ENCODE measurements around the gene ARHGAP18.

DNA sequence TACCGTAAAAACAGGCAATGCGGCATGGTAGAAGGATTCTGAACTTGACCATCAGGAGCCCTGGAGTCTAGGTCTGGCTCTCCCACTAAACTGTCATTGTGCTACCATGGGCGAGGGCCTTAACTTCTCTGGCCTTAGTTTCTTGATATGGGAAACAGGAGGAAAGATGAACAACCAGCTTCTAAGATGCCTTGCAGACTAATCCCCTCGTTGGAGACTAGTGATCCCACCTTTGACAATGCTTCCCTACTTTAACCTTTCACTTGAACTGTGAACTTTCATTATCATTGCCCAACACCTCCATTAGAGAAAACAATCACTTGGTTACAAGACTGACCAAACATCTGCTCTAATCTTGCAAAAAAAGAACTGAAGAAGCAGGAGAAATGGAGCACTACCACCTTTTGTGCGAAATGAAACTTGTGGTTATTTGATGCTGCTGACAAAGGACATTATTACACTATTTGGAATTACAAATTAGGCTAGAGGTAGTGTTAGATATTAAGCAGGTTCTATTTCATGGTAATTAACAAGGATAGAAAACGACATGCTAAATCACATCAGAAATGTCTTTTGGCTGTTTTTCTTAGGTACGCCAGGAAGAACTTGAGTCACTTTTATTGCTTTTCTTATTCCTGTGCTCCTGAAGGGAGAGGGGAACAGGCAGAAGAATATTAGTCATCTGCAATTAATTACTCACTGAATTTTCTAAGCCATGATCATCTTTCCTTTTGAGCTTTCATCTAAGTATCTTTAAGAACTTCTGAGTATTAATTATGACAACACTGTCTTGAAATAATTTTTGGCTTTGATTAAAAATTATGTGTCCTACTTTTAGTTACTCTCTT, 39.1 kb upstream of the ARHGAP18 start:
- TF ChIP-seq, protein P1, sequence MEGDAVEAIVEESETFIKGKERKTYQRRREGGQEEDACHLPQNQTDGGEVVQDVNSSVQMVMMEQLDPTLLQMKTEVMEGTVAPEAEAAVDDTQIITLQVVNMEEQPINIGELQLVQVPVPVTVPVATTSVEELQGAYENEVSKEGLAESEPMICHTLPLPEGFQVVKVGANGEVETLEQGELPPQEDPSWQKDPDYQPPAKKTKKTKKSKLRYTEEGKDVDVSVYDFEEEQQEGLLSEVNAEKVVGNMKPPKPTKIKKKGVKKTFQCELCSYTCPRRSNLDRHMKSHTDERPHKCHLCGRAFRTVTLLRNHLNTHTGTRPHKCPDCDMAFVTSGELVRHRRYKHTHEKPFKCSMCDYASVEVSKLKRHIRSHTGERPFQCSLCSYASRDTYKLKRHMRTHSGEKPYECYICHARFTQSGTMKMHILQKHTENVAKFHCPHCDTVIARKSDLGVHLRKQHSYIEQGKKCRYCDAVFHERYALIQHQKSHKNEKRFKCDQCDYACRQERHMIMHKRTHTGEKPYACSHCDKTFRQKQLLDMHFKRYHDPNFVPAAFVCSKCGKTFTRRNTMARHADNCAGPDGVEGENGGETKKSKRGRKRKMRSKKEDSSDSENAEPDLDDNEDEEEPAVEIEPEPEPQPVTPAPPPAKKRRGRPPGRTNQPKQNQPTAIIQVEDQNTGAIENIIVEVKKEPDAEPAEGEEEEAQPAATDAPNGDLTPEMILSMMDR (IDR thresholded peaks at IDR 0.05): no peak
- TF ChIP-seq POLR2A (IDR thresholded peaks at IDR 0.05): no peak
